Measurements from ENCODE around the gene CDH15.
"Not testable (repeated sequence)": the region's sequence is repeated elsewhere in the genome, so short reads cannot be mapped to it uniquely, and the experiment has no call there.

Gene CDH15

DNA sequence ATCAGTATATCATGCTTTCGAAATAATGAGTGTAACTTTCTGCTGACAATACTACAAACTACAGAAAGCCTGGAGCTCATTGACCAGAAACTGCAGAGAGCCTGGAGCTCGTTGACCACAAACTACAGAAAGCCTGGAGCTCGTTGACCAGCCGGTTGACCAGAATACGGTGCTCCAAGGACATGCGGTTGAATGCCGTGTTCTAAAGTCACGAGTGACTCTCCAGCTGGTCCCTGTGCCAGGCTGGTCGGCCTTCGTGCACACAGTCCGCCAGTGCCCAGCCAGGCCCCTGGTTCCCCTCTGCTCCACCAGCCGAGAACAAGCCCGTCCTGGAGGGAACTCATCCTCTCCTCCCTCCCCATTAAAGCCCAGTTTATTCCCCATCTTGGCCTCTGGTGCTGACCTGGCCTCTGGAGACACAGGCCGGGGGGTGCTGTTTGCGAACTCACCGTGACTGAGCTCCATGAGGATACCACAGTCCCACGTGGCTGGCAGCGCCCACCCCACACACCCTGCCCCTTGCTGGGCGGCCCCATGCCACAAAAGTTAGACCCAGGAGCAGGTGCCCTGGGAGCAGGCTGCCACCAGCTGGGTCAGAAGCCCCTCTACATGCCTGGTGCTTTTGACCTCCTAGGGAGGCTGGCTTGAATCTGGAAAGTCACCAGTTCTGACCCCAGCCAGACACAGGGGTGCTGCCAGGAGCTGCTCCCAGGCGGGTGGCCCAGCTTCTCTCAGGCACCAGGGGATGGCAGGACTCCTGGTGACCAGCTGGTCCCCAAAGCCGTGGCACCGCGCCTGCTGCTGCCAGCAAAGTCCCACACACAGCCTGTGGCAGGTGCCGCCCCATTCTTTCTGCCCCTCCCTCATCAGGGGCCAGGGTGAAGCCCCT lies 15.5 kb upstream of the CDH15 start:
- in situ Hi-C loops (cut with HindIII; ENCODE audit: low sequenced_read_pairs): no loop called here

DNA sequence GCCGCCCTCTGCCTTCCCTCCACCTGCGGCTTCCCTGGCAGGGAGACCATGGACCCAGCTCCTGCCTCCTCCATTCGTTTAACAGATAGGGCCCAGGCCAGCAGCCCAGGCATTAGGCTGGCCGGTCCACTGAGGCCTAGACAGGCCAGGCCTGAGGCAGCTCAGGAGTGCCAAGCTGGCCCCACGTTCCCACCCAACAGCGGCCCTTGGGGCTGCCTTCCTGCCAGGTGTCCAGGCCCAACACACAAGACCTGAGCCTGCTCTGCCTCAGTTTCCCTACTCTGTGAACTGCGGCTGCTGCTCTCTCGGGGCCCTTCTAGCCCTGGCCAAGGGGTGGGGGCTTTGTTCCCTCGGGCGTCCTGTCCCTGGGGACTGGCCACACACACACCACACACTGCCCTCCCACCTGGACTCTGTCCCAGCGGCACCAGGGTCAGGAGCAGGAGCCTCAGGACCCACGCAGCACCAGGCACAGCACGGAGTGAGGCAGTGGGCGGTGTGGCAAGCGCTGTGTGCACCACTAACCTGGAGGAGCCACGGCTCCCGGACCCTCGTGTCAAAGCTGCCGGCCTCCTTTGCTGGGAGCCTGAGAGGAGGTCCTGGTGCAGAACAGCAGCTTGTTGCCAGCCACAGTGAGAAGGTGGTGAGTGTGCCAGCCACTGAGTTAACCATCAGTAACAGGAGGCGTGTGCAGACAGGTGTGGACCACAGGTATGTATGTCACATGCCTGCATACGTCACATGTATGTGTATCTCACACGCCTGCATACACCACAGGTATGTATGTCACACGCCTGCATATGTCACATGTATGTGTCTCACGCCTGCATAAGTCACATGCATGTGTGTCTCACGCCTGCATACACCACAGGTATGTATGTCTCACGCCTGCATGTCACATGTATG lies 14.6 kb upstream of the CDH15 start:
- in situ Hi-C loops (cut with HindIII; ENCODE audit: low sequenced_read_pairs): no loop called here

DNA sequence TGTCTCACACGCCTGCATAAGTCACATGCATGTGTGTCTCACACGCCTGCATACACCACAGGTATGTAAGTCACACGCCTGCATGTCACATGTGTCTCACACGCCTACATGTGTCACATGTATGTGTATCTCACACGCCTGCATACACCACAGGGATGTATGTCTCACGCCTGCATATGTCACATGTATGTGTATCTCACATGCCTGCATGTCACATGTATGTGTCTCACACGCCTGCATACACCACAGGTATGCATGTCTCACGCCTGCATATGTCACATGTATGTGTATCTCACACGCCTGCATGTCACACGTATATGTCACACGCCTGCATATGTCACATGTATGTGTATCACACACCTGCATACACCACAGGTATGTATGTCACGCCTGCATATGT lies 13.8 kb upstream of the CDH15 start:
- in situ Hi-C loops (cut with HindIII; ENCODE audit: low sequenced_read_pairs): no loop called here

DNA sequence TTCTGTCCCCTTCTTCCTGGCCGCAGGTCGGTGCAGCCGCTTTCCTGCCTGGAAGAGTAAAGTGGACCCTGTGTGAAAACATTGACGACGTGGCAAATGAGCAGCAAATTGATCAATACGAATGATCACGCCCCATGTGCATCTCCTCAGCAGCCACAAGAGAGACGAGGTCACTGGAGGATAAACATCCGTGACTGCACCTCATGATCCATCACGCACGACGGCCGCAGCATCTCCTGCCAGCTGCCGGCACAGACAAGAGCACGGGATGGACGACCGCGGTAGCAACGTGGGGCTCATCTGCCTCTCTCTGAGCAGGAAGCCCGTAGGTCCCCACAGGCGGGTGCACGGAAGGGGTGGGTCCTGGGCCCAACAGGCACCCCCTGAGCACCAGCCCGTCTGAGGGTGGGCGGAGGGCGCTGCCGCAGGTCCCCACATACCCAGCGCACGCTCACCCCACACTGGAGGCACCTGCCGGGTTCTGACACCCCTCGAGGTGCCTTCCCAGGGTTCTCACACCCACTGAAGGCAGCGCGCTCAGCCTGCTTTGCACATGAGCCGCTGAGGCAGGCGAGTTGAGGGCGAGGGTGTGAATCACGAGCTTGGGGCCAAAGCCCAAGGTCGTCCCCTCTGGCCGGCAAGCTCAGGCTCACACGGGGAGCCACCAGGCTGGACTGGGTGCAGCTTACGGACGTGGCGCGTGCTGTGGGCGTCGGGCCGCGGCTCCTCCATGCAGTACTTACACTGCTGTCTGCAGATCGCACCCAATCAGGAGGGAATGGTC lies 12.3 kb upstream of the CDH15 start:
- in situ Hi-C loops (cut with HindIII; ENCODE audit: low sequenced_read_pairs): no loop called here

DNA sequence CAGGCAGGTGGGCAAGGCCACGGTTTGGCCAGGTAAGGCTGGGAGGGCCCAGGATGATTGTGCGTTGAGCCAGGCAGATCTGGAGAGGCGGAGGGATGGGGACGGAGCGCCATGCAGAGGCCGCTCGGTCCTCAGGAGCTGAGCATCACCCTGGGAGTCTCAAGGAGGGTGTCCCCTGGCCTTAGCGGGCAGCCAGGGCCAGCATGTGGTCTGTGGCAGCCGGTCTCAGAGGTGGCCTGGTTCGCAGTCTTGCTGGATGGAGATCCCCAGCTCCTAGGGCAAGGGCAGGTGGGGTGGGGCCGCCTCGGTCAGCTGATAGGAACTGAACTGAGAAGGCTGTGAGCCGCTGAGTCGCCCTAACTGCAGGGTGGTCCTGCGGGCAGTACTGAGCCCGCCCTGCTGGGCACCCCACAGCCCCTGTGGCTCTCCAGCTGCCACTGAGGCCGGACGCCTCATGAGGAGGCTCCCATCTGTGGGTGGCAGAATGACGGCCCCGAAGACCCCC lies 11.6 kb upstream of the CDH15 start:
- in situ Hi-C loops (cut with HindIII; ENCODE audit: low sequenced_read_pairs): no loop called here

DNA sequence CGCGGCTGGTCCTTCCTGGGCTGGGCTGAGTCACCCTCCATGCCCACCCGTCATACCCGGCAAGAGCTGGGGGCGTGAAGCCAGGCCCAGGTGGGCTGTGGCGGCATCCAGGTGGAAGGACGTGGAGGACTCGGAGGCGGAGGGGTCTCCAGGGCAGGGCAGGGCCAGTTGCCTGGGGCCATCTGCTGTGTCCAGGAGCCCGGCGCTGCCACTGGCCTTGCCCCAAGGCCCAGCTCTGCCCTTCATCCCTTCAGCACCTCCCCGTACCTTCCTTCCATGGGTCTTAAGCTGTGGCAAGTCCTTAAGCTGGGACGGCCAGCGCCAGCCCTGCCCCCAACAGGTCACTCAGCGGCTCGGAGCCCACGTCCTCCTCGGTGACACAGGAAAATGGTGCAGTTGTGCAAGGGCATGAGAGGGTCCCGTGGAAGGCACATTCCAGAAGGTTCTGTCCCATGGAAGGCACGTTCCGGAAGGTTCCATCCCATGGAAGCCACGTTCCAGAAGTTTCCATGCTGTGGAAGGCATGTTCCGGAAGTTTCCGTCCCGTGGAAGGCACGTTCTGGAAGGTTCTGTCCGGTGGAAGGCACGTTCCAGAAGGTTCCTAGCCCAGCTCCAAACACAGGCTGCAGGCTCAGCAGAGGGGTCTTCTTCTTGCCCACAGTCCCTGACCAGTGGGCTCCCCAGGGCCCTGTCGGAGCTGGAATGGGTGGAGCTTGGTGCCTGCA lies 10.4 kb upstream of the CDH15 start:
- in situ Hi-C loops (cut with HindIII; ENCODE audit: low sequenced_read_pairs): no loop called here

GRCh38 chr16:89161763-89162713 lies 9.5 kb upstream of the CDH15 start:
- in situ Hi-C loops (cut with HindIII; ENCODE audit: low sequenced_read_pairs): no loop called here

- in situ Hi-C loops (cut with HindIII; ENCODE audit: low sequenced_read_pairs): no loop called here
Observed at GRCh38 chr16:89163297-89163696, 8.3 kb upstream of the CDH15 start.

GRCh38 chr16:89164436-89164835 lies 7.1 kb upstream of the CDH15 start:
- in situ Hi-C loops (cut with HindIII; ENCODE audit: low sequenced_read_pairs): no loop called here

GRCh38 chr16:89164847-89165680 lies 6.5 kb upstream of the CDH15 start:
- in situ Hi-C loops (cut with HindIII; ENCODE audit: low sequenced_read_pairs): no loop called here

DNA sequence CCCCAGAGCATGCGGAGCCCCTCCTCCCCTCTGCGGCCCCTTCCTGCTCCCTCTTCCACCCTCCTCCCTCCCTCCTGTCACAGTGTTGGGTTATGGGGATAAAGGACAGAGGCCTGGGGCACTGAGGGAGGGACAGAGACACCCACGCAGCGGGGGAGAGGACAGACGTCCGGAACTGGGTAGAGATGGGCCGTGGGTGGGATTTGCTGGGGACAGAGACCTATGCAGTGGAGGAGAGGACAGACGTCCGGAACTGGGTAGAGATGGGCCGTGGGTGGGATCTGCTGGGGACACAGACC lies 5.9 kb upstream of the CDH15 start:
- in situ Hi-C loops (cut with HindIII; ENCODE audit: low sequenced_read_pairs): not testable (repeated sequence)

GRCh38 chr16:89166696-89167424 lies 4.7 kb upstream of the CDH15 start:
- in situ Hi-C loops (cut with HindIII; ENCODE audit: low sequenced_read_pairs): no loop called here

- in situ Hi-C loops (cut with HindIII; ENCODE audit: low sequenced_read_pairs): no loop called here
Observed at GRCh38 chr16:89167425-89167941, 4.1 kb upstream of the CDH15 start.

DNA sequence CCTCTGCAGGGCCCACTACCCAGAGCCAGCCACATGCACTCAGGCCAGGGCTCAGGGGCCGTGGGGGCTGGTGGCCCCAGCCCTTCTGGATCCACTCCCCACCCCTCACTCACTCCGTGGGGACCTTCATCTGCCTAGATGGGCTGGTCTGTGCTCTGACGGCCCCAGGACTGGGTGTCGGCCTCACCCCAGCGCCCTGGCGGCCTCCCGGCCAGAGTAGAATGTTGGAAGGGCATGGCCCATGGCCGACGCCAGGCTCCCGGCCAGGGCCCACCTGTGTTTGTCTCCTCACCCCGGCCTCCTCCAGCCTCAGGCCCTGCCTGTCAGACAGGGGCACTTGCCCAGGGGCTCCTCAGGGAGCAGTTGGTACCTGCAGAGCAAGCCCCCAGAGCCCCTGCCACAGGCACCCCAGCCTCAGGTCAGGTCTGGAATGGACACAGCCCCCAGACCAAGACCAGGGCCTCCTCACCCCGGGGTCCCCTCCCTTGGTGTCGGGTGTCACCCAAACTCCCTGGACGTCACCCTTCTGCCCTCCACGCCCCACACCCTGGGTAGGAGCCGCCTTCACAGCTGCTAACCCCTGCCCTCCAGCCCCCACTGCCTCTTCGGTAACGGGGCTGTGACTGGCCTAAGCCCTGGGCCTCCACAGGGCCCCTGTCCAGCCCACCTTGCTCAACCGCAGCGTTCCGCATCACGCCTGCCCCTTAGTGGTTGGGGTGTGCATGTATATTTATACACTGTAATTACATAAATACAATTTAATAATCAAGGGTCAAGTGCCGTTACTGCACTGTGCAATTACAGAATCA lies 3.0 kb upstream of the CDH15 start:
- in situ Hi-C loops (cut with HindIII; ENCODE audit: low sequenced_read_pairs): no loop called here

DNA sequence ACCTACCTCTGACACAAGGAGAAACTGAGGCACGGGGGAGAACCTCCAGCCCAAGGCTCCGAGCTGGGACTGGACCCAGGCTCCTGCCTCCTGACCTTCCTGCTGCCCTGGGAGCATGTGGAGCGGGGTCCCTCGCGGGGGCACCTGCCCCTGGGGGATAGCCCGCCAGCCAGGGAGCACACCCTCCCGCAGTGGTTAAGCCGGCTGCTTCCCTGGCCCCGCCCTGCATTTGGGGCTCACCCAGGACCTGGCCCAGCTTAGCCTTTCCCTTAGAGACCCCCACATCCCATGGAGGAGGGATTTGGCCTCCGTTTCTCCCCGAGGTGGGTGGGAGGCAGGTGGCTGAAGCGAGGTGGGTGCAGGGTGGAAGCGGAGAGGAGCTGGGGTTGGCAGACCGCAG lies 1.8 kb upstream of the CDH15 start:
- in situ Hi-C loops (cut with HindIII; ENCODE audit: low sequenced_read_pairs): no loop called here

GRCh38 chr16:89170346-89171215 lies 967 bp upstream of the CDH15 start:
- in situ Hi-C loops (cut with HindIII; ENCODE audit: low sequenced_read_pairs): no loop called here
